ENCODE results near the gene FBLL1. TPM values are rescaled to one million over a fixed set of nuclear protein-coding genes. Genes with fewer than 3 reads are reported as not detected.

The FBLL1 gene
- total and polyA plus RNA-seq, 9 of the 15 experiments (the other 6 are each of a cell fraction or from before 2014, with no cell fraction given) = not detected

DNA sequence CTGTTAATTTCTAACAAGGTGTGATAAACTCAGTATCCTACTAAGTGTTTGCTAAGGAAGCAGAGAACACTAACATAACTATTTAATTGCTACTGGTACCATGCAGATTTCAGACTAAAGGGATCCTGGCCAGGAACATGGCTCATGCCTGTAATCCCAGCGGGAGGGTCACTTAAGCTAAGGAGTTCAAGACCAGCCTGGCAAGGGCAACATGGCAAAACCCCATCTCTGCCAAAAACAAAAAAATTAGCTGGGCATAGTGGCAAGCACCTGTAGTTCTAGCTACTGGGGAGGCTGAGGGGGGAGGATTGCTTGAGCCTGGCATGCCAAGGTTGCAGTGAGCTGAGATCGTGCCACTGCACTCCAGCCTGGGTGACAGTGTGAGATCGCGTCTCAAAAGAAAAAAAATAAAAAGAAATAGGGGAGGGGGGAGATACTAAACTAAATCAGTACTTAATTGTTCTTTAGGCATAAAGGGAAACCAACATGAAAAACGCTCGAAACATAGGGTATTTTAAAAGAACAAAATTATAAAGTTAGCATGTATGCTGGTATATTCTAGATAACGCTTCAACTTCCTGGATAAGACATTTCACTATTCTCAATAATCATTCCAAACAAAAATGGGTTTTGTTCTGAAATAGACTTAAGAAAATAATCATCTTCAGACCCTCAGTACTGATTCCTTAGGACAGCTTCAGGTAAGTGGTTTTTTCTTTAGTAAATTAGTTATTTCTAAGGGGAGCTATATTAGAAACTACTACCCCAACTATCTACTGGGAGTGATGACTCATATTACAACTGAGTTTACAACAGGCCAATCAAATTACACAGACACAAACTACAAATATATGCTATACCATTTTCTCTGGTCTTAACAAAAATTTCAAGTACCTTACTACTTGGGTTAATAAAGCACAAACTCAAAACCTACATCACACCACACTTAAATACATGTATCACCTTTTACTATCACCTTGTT is 46.6 kb downstream of the FBLL1 start:
- BruUV-seq (replicated peaks) = no TSS peak
- peak overlapping the region; percentile 55 for H3K27ac ChIP-seq (ENCODE audit: extremely low read depth, low read depth, low read length)
- FAIRE-seq (no peak), ATAC-seq (no peak), DNase-seq (ENCODE audit: extremely low read depth in 1 of 4, low spot score in 3 of 4) (peak in 1 of 4 experiments; percentile 33)
- peaks cover 22 to 24% of the 10 kb centered on the region in 2 experiments; a peak in 4 of 5 replicates for H3K4me1 ChIP-seq (replicated peaks in 1 of 2; ENCODE audit: control insufficient read depth in 2 of 2, insufficient read depth in 2 of 2, low read length in 2 of 2)
- peaks cover 82% of the 10 kb centered on the region for H3K79me2 ChIP-seq (ENCODE audit: control insufficient read depth, insufficient read depth, low read length)
- H3K4me2 ChIP-seq (ENCODE audit: insufficient read depth, low read length) = peak overlapping the region; percentile 78
- H3K9ac ChIP-seq (ENCODE audit: insufficient read depth in 1 of 2, low read depth in 2 of 2, low read length in 2 of 2) = peak overlapping the region; percentile 65 to 89; a peak in 3 of 4 replicates
- 51% methylated on average over 7 of the region's 7 CpGs for WGBS (ENCODE audit: insufficient coverage, low coverage, missing lambda C conversion rate)
- H3K9me1 ChIP-seq (ENCODE audit: control insufficient read depth, insufficient read depth, low read length) = no peaks in the 10 kb centered on the region
- H3K27me3 ChIP-seq (ENCODE audit: control insufficient read depth in 2 of 2, insufficient read depth in 2 of 2, low read length in 2 of 2) = no peaks in the 10 kb centered on the region
- ChIA-PET CTCF (ENCODE audit: low intra/inter-chr PET ratio) (no interaction called here), POLR2A (interaction anchor here (0.6 to 1.1 kb wide), 2 partner anchors 14 to 94 kb away, joined by 3 to 5 read pairs; no protein-coding TSS in a partner anchor)
- H3K4me3 ChIP-seq = no peak overlapping the region
- in situ Hi-C loops (cut with MboI) = no loop called here
- H2AFZ ChIP-seq (ENCODE audit: low read depth, low read length) = no peak overlapping the region
- intact Hi-C loops (cut with micrococcal nuclease) = loop anchor here (5.0 kb wide), 2 partner anchors 88 to 1007 kb away; partner anchors contain the start of genes RARS1 and SPDL1
- peaks cover 25% of the 10 kb centered on the region; the same call in 2 of the 3 replicates for H3K36me3 ChIP-seq (ENCODE audit: control insufficient read depth, insufficient read depth, low read length)
- H3K9me3 ChIP-seq (replicated peaks; ENCODE audit: control insufficient read depth, insufficient read depth, low read depth, low read length) = no peaks in the 10 kb centered on the region
- peaks cover 2% of the 10 kb centered on the region; the same call in 1 of the 2 replicates for H4K20me1 ChIP-seq (replicated peaks; ENCODE audit: control insufficient read depth, insufficient read depth, low read length)
- TF ChIP-seq ETV1 (tag; conservative IDR thresholded peaks at IDR 0.05; ENCODE audit: low read depth) (no peak), ZBTB5 (IDR thresholded peaks at IDR 0.05) (no peak), GATAD2A (IDR thresholded peaks at IDR 0.05) (no peak), ZNF197 (CRISPR knock-in tag; IDR thresholded peaks at IDR 0.05; ENCODE audit: low read depth) (no peak), DPF2 (IDR thresholded peaks at IDR 0.05) (peak; percentile 24; the same call in 1 of the 2 replicates), PRDM10 (IDR thresholded peaks at IDR 0.05; ENCODE audit: partially characterized antibody) (no peak), PHTF2 (CRISPR knock-in tag; IDR thresholded peaks at IDR 0.05) (no peak), DACH1 (IDR thresholded peaks at IDR 0.05; ENCODE audit: partially characterized antibody) (no peak), FIP1L1 (IDR thresholded peaks at IDR 0.05; ENCODE audit: low read depth, low read length, poor library complexity, severe bottlenecking) (no peak), FOSL1 (tag; conservative IDR thresholded peaks at IDR 0.05) (peak; percentile 61), SMAD4 (CRISPR knock-in tag; conservative IDR thresholded peaks at IDR 0.05) (no peak)
- TF ChIP-seq, protein P1, sequence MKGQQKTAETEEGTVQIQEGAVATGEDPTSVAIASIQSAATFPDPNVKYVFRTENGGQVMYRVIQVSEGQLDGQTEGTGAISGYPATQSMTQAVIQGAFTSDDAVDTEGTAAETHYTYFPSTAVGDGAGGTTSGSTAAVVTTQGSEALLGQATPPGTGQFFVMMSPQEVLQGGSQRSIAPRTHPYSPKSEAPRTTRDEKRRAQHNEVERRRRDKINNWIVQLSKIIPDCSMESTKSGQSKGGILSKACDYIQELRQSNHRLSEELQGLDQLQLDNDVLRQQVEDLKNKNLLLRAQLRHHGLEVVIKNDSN (CRISPR knock-in tag; IDR thresholded peaks at IDR 0.05) = no peak

Data from K562 (cell line).